ENCODE results near the gene IL1A. TPM values are rescaled to one million over a fixed set of nuclear protein-coding genes. Genes with fewer than 3 reads are reported as not detected.

Gene IL1A
- total RNA-seq, 1 donor from 2014 or later: 3.2 TPM

DNA sequence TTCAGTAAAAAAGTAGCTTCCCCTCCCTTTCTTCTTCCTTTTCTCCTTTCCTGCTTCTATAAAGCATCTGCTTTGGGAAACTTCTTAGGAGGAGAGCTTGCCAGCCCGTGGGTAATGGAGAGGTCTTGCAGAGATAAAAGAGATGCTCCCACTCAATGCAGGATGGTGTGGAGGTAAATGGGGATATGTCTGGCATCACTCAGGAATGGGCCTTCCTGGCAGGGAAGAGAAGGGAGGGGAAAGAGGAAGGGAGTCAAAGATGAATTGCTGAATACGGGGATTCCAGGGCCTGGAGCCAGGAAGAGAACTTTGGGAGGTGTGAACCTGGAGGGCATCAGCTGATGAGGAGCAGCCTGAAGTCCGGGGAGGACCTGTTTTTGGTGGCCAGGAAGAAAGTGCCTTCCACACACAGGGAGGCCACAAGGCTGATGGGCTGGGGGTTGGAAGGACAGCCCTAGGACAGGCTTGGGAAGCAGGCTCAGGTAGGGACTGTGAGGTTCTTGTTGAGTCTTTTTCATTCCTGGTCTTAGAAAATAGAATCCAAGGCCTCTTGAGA lies 27.1 kb upstream of the IL1A start:
- Mint-ChIP-seq H3K4me3 (no peak overlapping the region), H3K36me3 (no peaks in the 10 kb centered on the region), H3K9me3 (peaks cover 4% of the 10 kb centered on the region), H3K27ac (no peak overlapping the region), H3K27me3 (ENCODE audit: insufficient read depth, low read depth) (peaks cover 2% of the 10 kb centered on the region), H3K4me1 (peaks cover 11% of the 10 kb centered on the region)
- Histone ChIP-seq H3K79me2 (ENCODE audit: low read depth) (no peaks in the 10 kb centered on the region), H2AFZ (replicated peaks) (no peak overlapping the region), H3K9me3 (ENCODE audit: low read depth) (no peaks in the 10 kb centered on the region), H3F3A (ENCODE audit: low read depth) (no peaks in the 10 kb centered on the region), H3K4me3 (no peak overlapping the region), H3K27ac (no peak overlapping the region), H3K4me2 (no peak overlapping the region), H3K27me3 (no peaks in the 10 kb centered on the region), H3K9ac (no peak overlapping the region), H3K36me3 (no peaks in the 10 kb centered on the region), H3K4me1 (no peaks in the 10 kb centered on the region), H4K20me1 (ENCODE audit: low read depth) (no peaks in the 10 kb centered on the region)
- TF ChIP-seq EZH2 (IDR thresholded peaks at IDR 0.05) (no peak), EZH2phosphoT487 (IDR thresholded peaks at IDR 0.05) (no peak)
- TF ChIP-seq, protein P1, sequence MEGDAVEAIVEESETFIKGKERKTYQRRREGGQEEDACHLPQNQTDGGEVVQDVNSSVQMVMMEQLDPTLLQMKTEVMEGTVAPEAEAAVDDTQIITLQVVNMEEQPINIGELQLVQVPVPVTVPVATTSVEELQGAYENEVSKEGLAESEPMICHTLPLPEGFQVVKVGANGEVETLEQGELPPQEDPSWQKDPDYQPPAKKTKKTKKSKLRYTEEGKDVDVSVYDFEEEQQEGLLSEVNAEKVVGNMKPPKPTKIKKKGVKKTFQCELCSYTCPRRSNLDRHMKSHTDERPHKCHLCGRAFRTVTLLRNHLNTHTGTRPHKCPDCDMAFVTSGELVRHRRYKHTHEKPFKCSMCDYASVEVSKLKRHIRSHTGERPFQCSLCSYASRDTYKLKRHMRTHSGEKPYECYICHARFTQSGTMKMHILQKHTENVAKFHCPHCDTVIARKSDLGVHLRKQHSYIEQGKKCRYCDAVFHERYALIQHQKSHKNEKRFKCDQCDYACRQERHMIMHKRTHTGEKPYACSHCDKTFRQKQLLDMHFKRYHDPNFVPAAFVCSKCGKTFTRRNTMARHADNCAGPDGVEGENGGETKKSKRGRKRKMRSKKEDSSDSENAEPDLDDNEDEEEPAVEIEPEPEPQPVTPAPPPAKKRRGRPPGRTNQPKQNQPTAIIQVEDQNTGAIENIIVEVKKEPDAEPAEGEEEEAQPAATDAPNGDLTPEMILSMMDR (IDR thresholded peaks at IDR 0.05): no peak
- no peak for DNase-seq (ENCODE audit: low spot score)

GRCh38 chr2:112809112-112809511 lies 24.8 kb upstream of the IL1A start:
- Mint-ChIP-seq H3K9me3 (peaks cover 4% of the 10 kb centered on the region), H3K27me3 (ENCODE audit: insufficient read depth, low read depth) (peaks cover 2% of the 10 kb centered on the region), H3K36me3 (no peaks in the 10 kb centered on the region), H3K4me3 (no peak overlapping the region), H3K4me1 (peaks cover 9% of the 10 kb centered on the region), H3K27ac (no peak overlapping the region)
- no peaks in the 10 kb centered on the region for H3K9me3 ChIP-seq (ENCODE audit: low read depth)
- H3K9ac ChIP-seq: no peak overlapping the region
- no peaks in the 10 kb centered on the region for H3F3A ChIP-seq (ENCODE audit: low read depth)
- H3K4me3 ChIP-seq: no peak overlapping the region
- TF ChIP-seq EZH2 (IDR thresholded peaks at IDR 0.05) (no peak), EZH2phosphoT487 (IDR thresholded peaks at IDR 0.05) (no peak)
- TF ChIP-seq, protein P1 (IDR thresholded peaks at IDR 0.05): no peak
- H3K27me3 ChIP-seq: no peaks in the 10 kb centered on the region
- no peak overlapping the region for H3K27ac ChIP-seq
- DNase-seq (ENCODE audit: low spot score): no peak
- no peaks in the 10 kb centered on the region for H3K36me3 ChIP-seq
- H3K4me1 ChIP-seq: no peaks in the 10 kb centered on the region
- no peak overlapping the region for H2AFZ ChIP-seq (replicated peaks)
- H4K20me1 ChIP-seq (ENCODE audit: low read depth): no peaks in the 10 kb centered on the region
- H3K4me2 ChIP-seq: no peak overlapping the region
- H3K79me2 ChIP-seq (ENCODE audit: low read depth): no peaks in the 10 kb centered on the region

GRCh38 chr2:112807233-112807807 lies 23.0 kb upstream of the IL1A start:
- Histone ChIP-seq H3K9ac (no peak overlapping the region), H2AFZ (replicated peaks) (no peak overlapping the region), H3K9me3 (ENCODE audit: low read depth) (no peaks in the 10 kb centered on the region), H3F3A (ENCODE audit: low read depth) (no peaks in the 10 kb centered on the region), H3K27ac (no peak overlapping the region), H4K20me1 (ENCODE audit: low read depth) (no peaks in the 10 kb centered on the region), H3K36me3 (no peaks in the 10 kb centered on the region), H3K4me2 (no peak overlapping the region), H3K4me1 (no peaks in the 10 kb centered on the region), H3K4me3 (no peak overlapping the region), H3K27me3 (no peaks in the 10 kb centered on the region), H3K79me2 (ENCODE audit: low read depth) (no peaks in the 10 kb centered on the region)
- TF ChIP-seq EZH2 (IDR thresholded peaks at IDR 0.05) (no peak), EZH2phosphoT487 (IDR thresholded peaks at IDR 0.05) (no peak)
- TF ChIP-seq, protein P1 (IDR thresholded peaks at IDR 0.05): no peak
- Mint-ChIP-seq H3K4me1 (peaks cover 4% of the 10 kb centered on the region), H3K27me3 (ENCODE audit: insufficient read depth, low read depth) (peaks cover 2% of the 10 kb centered on the region), H3K9me3 (peaks cover 4% of the 10 kb centered on the region), H3K36me3 (no peaks in the 10 kb centered on the region), H3K27ac (no peak overlapping the region), H3K4me3 (no peak overlapping the region)
- no peak for DNase-seq (ENCODE audit: low spot score)
